IPS-NIHi11 (cell line): ENCODE results near the gene RPL36.
"Not testable (repeated sequence)": the region's sequence is repeated elsewhere in the genome, so short reads cannot be mapped to it uniquely, and the experiment has no call there.

Experiments
- DNase-seq: peaks from one replicate; pipeline ENCODE4 v3.0.0; 2012; ENCODE audit warnings: mixed read lengths, low spot score

Gene RPL36

GRCh38 chr19:5706876-5707573 is 16.9 kb downstream of the RPL36 start:
- no peak for DNase-seq

GRCh38 chr19:5707576-5708575 is 17.8 kb downstream of the RPL36 start:
- no peak for DNase-seq

- no peak for DNase-seq
These were observed 20.9 kb downstream of the RPL36 start for GRCh38 chr19:5711025-5711424.

GRCh38 chr19:5711713-5712161 is 21.6 kb downstream of the RPL36 start:
- DNase-seq = no peak

- DNase-seq = no peak
These were observed 23.1 kb downstream of the RPL36 start for GRCh38 chr19:5713228-5713627.

GRCh38 chr19:5714816-5715215 is 24.7 kb downstream of the RPL36 start:
- no peak for DNase-seq

- DNase-seq = no peak
These were observed 27.3 kb downstream of the RPL36 start for GRCh38 chr19:5717215-5717935.

- no peak for DNase-seq
These were observed 28.0 kb downstream of the RPL36 start for GRCh38 chr19:5718037-5718578.

GRCh38 chr19:5718579-5719273 is 28.6 kb downstream of the RPL36 start:
- no peak for DNase-seq

- DNase-seq = no peak
These were observed 29.3 kb downstream of the RPL36 start for GRCh38 chr19:5719274-5719960.

- DNase-seq = peak; percentile 100
These were observed 30.1 kb downstream of the RPL36 start, which contains the start of the genes CATSPERD and LONP1 for GRCh38 chr19:5719961-5720790. TSS of gene CATSPERD (plus strand) at chr19:5720637. CDS start at chr19:5720738, 101 bp downstream. TSS of gene LONP1 (minus strand) at chr19:5720146. CDS start at chr19:5720132, 14 bp downstream.

GRCh38 chr19:5727453-5728050 is 37.5 kb downstream of the RPL36 start:
- no peak for DNase-seq

GRCh38 chr19:5733172-5733571 is 43.1 kb downstream of the RPL36 start:
- not testable (repeated sequence) for DNase-seq

GRCh38 chr19:5738423-5738822 is 48.3 kb downstream of the RPL36 start:
- no peak for DNase-seq
